OCI-LY7 (cell line): ENCODE measurements around the gene DHCR24. TPM values are rescaled to one million over a fixed set of nuclear protein-coding genes. Genes with fewer than 3 reads are reported as not detected.

Experiments used
- BruUV-seq: library from RNA; stranded (reverse); fragments of 400-500 nt; replicated peaks from 2 replicates; lab custom pipeline; 2021; lab: Mats Ljungman, UMichigan
- CTCF ChIA-PET: fragments of 300-600 bp; sonication (Branson Sonifier 250); formaldehyde crosslinking; loops from one replicate; lab custom pipeline; 2022; ENCODE audit warnings: antibody characterized with exemption; ENCODE audit not compliant: unreplicated experiment; lab: Charles Lee
- POLR2A ChIA-PET: fragments of 300-600 bp; sonication (Branson Sonifier 250); formaldehyde crosslinking; loops from one replicate; lab custom pipeline; 2022; ENCODE audit warnings: antibody characterized with exemption; lab: Charles Lee
- DNase-seq: peaks from one replicate; pipeline ENCODE4 v3.0.0-alpha.2; 2015; ENCODE audit warnings: low spot score
- H2AFZ ChIP-seq: fragments of 200-600 bp; sonication (generic), shearing (Covaris generic); 2 replicates; pipeline ENCODE4 v1.6.1; 2014; ENCODE audit warnings: mild to moderate bottlenecking, antibody characterized with exemption, low read length, moderate library complexity
- H3K27ac ChIP-seq: fragments of 200-600 bp; sonication (generic); 2 replicates; pipeline ENCODE4 v1.5.1; 2014; ENCODE audit warnings: mixed run types, low read depth, mild to moderate bottlenecking, moderate library complexity, low read length, inconsistent platforms; ENCODE audit not compliant: poor library complexity, severe bottlenecking
- H3K36me3 ChIP-seq: fragments of 200-600 bp; sonication (generic); 2 replicates; pipeline ENCODE4 v1.6.1; 2014; ENCODE audit warnings: mild to moderate bottlenecking, antibody characterized with exemption, low read length, moderate library complexity, mixed read lengths; ENCODE audit not compliant: insufficient read depth
- H3K4me1 ChIP-seq: fragments of 200-600 bp; sonication (generic); 2 replicates; pipeline ENCODE4 v1.5.1; 2014; ENCODE audit warnings: mild to moderate bottlenecking, low read length; ENCODE audit not compliant: insufficient read depth, poor library complexity, severe bottlenecking
- H3K4me2 ChIP-seq: fragments of 200-600 bp; sonication (generic); 2 replicates; pipeline ENCODE4 v1.6.1; 2014; ENCODE audit warnings: mild to moderate bottlenecking, low read length
- H3K4me3 ChIP-seq: fragments of 200-600 bp; sonication (generic); 2 replicates; pipeline ENCODE4 v1.5.1; 2014; ENCODE audit warnings: mild to moderate bottlenecking, low read depth, low read length; ENCODE audit not compliant: poor library complexity, severe bottlenecking
- H3K79me2 ChIP-seq: fragments of 200-600 bp; sonication (generic); 2 replicates; pipeline ENCODE4 v1.6.1; 2016; ENCODE audit warnings: low read depth, mild to moderate bottlenecking, low read length, moderate library complexity, mixed read lengths; ENCODE audit not compliant: insufficient read depth
- H3K9me2 ChIP-seq: fragments of 200-600 bp; sonication (generic); 2 replicates; pipeline ENCODE4 v1.6.1; 2016; ENCODE audit warnings: mild to moderate bottlenecking, low read length, mixed read lengths; ENCODE audit not compliant: insufficient read depth
- H3K9me3 ChIP-seq: fragments of 200-600 bp; sonication (generic); 2 replicates; pipeline ENCODE4 v1.6.1; 2014; ENCODE audit warnings: mild to moderate bottlenecking, mixed run types, low read length, mixed read lengths
- H4K20me1 ChIP-seq: fragments of 200-600 bp; sonication (generic); 2 replicates; pipeline ENCODE4 v1.6.1; 2014; ENCODE audit warnings: mild to moderate bottlenecking, antibody characterized with exemption, low read length, moderate library complexity, mixed read lengths; ENCODE audit not compliant: insufficient read depth
- CTCF ChIP-seq: fragments of 200-600 bp; sonication (generic); conservative IDR thresholded peaks from 2 replicates; pipeline ENCODE4 v1.5.1; 2014; ENCODE audit warnings: mild to moderate bottlenecking, antibody characterized with exemption, low read length, moderate library complexity, mixed read lengths
- EZH2phosphoT487 ChIP-seq: fragments of 200-600 bp; sonication (generic); IDR thresholded peaks from 2 replicates; pipeline ENCODE4 v1.6.1; 2018; ENCODE audit warnings: low read depth, borderline replicate concordance, mild to moderate bottlenecking, mixed run types, antibody characterized with exemption, low read length, moderate library complexity, mixed read lengths
- intact Hi-C: fragments of 100-400 bp; cut with micrococcal nuclease; formaldehyde crosslinking; loops from one replicate; pipeline ENCODE4 v1.10.0; 2022; ENCODE audit not compliant: unreplicated experiment
- total RNA-seq, 2 experiments: library from RNA; depleted of rRNA in 1 of 2; stranded (reverse); fragments of >200 nt in 1 of 2; shearing (Covaris generic) in 1 of 2; gene quantifications; 2 replicates each; pipeline ENCODE4 v1.2.3, GENCODE V29; 2014 to 2022

The DHCR24 gene
- total RNA-seq, 2 experiments from 2014 or later = 45.7 to 93.6 TPM

- Histone ChIP-seq H2AFZ (no peak overlapping the region), H3K4me3 (no peak overlapping the region), H3K27ac (no peak overlapping the region), H3K9me3 (no peaks in the 10 kb centered on the region), H4K20me1 (no peaks in the 10 kb centered on the region), H3K4me2 (no peak overlapping the region), H3K36me3 (peaks cover 96% of the 10 kb centered on the region), H3K9me2 (no peaks in the 10 kb centered on the region), H3K79me2 (no peaks in the 10 kb centered on the region), H3K4me1 (no peaks in the 10 kb centered on the region)
- ChIA-PET POLR2A (interaction anchor here (1.1 kb wide), 2 partner anchors 9 to 23 kb away, joined by 3 to 4 read pairs; no protein-coding TSS in a partner anchor), CTCF (no interaction called here)
- BruUV-seq = no TSS peak
- no peak for DNase-seq
- intact Hi-C loops = no loop called here
- no peak for TF ChIP-seq CTCF
- TF ChIP-seq EZH2phosphoT487 = no peak
These were observed 21.5 kb downstream of the DHCR24 start for GRCh38 chr1:54865238-54866073.

- Histone ChIP-seq H3K9me2 (no peaks in the 10 kb centered on the region), H3K79me2 (no peaks in the 10 kb centered on the region), H3K36me3 (peaks cover 96% of the 10 kb centered on the region), H3K27ac (no peak overlapping the region), H3K4me3 (no peak overlapping the region), H4K20me1 (no peaks in the 10 kb centered on the region), H3K4me1 (no peaks in the 10 kb centered on the region), H3K9me3 (no peaks in the 10 kb centered on the region), H3K4me2 (no peak overlapping the region), H2AFZ (no peak overlapping the region)
- intact Hi-C loops = no loop called here
- TF ChIP-seq CTCF (no peak), EZH2phosphoT487 (no peak)
- BruUV-seq = no TSS peak
- CTCF ChIA-PET = no interaction called here
- POLR2A ChIA-PET = no interaction called here
- no peak for DNase-seq
These were observed 22.4 kb downstream of the DHCR24 start for GRCh38 chr1:54864460-54865208.
